ENCODE data around the gene TEDDM1. TPM values are rescaled to one million over a fixed set of nuclear protein-coding genes. Genes with fewer than 3 reads are reported as not detected.
"Not testable (repeated sequence)": the region's sequence is repeated elsewhere in the genome, so short reads cannot be mapped to it uniquely, and the experiment has no call there.

The TEDDM1 gene
- not detected in 2 replicates for total RNA-seq (2014; rRNA removed; shearing (Covaris generic))

DNA sequence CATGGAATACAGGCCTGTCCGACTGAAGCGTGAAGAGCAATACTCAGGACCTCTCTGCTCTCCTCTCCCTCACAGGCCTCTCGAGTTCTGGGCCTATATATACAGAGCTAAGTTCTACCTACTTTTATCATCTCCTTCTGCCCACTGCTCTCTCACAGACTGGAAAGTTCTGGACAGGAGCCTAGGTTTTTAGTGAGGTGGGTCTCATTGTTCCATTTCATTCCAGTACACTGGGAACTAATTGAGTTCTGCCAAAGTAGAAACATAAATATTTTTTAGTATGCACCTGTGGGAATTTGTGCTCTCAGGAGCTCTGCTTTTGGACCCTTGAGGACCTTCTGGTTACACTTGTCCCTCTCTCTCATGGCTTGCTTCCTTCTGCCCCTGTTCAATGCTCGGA is at the start of gene TEDDM1:
Gene TEDDM1, minus strand, starts transcription at position 101 of the 400 bp plus-strand sequence. CDS start 182 bp downstream, outside the sequence.
- in situ Hi-C loops (cut with HindIII; ENCODE audit: low sequenced_read_pairs), result no loop called here
- DNase-seq (ENCODE audit: low spot score), result no peak

DNA sequence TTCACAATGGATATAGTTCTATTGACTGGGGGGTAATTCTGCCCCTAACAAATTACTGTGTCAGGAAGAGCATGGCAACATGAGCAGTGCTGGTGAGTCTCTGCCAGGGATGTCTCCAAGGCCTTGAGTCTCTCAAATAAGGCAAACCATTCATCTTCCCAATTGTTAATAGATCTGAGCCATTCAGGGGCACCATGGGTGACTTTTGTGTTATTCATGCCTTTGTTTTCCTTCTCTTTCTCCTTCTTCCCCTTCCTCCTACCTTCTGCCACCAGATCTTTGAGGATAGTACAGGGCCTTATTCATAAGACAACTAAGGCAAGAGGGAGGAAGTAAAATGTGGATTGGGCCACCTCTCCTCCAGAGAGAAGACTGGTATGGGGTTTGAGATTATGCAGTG is 49.6 kb upstream of the TEDDM1 start, which contains the start of gene RGSL1:
Gene RGSL1, plus strand, starts transcription at position 60 of the 400 bp plus-strand sequence. Its CDS starts 20 bp downstream, at position 80.
- DNase-seq (ENCODE audit: low spot score), result no peak
- in situ Hi-C loops (cut with HindIII; ENCODE audit: low sequenced_read_pairs), result no loop called here

- DNase-seq (ENCODE audit: low spot score), result no peak
- in situ Hi-C loops (cut with HindIII; ENCODE audit: low sequenced_read_pairs), result no loop called here
These were observed 47.2 kb upstream of the TEDDM1 start for GRCh38 chr1:182447660-182448059.

GRCh38 chr1:182447124-182447523 is 46.7 kb upstream of the TEDDM1 start:
- in situ Hi-C loops (cut with HindIII; ENCODE audit: low sequenced_read_pairs); DNase-seq (ENCODE audit: low spot score): not testable (repeated sequence)

- peak; percentile 29 for DNase-seq (ENCODE audit: low spot score)
- in situ Hi-C loops (cut with HindIII; ENCODE audit: low sequenced_read_pairs), result no loop called here
These were observed 45.7 kb upstream of the TEDDM1 start for GRCh38 chr1:182446033-182446669.

GRCh38 chr1:182444497-182444896 is 44.0 kb upstream of the TEDDM1 start:
- DNase-seq (ENCODE audit: low spot score), result no peak
- in situ Hi-C loops (cut with HindIII; ENCODE audit: low sequenced_read_pairs), result no loop called here

DNA sequence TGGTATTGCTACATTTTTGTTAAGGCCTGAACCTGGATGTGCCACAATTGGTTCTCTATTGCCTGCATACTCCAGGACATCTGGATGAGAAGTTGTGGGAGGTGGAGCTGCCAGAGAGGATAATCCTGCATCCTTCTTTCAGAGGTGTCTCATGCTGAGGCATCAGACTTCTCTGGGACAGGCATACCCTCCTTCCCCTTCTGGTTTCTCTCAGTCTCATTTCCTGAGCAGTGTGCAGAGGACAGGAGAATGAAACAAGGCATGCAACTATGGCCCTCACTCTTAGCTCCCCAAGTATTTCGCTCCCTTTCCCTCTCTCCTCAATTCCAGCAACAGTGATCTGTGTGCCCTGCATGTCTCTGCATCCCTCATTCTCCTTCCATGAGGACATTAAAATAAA is 41.9 kb upstream of the TEDDM1 start:
- in situ Hi-C loops (cut with HindIII; ENCODE audit: low sequenced_read_pairs), result no loop called here
- DNase-seq (ENCODE audit: low spot score), result no peak

DNA sequence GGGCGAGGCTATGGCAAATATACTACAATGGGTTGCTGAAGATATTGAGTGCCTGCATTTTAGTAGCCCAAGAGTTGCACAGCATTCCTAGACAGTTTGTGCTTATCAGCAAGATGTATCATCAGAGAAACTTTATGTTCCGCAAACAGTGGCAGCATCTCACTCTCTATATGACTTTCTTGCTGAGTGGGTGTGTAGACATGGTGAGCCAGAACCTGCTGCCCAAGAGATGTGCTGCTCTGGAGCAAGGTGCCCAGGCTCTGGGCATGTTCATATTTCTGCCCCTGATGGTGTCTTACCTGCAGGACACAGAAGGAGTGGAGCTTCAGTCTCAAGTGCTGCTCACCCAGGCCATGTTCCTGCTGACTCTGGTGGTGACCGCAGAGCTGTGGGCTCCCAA is 41.3 kb upstream of the TEDDM1 start:
- DNase-seq (ENCODE audit: low spot score), result no peak
- in situ Hi-C loops (cut with HindIII; ENCODE audit: low sequenced_read_pairs), result no loop called here

GRCh38 chr1:182438326-182438725 is 37.9 kb upstream of the TEDDM1 start:
- DNase-seq (ENCODE audit: low spot score), result no peak
- in situ Hi-C loops (cut with HindIII; ENCODE audit: low sequenced_read_pairs), result no loop called here

DNA sequence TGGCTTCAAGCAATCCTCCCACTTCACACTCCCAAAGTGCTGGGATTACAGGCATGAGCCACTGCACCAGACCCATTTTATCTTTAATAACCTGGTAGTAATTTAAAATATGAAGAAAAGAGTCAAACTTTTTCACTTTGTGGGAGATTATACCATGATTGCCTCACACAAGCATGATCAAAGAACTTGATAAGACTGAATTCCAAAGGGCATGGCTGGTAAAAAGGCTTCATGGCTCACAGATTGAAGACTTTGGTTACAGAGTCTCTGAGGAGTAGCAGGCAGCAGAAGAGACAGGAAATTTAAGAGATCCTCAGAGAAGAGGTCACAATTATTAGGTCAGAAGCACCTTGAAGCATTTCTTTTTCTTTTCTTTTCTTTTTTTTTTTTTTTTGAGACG is 33.1 kb upstream of the TEDDM1 start:
- no peak for DNase-seq (ENCODE audit: low spot score)
- in situ Hi-C loops (cut with HindIII; ENCODE audit: low sequenced_read_pairs), result no loop called here

GRCh38 chr1:182431278-182431677 is 30.8 kb upstream of the TEDDM1 start:
- DNase-seq (ENCODE audit: low spot score), result no peak
- in situ Hi-C loops (cut with HindIII; ENCODE audit: low sequenced_read_pairs), result no loop called here

GRCh38 chr1:182430263-182431068 is 30.0 kb upstream of the TEDDM1 start:
- no peak for DNase-seq (ENCODE audit: low spot score)
- in situ Hi-C loops (cut with HindIII; ENCODE audit: low sequenced_read_pairs), result no loop called here

- DNase-seq (ENCODE audit: low spot score), result no peak
- in situ Hi-C loops (cut with HindIII; ENCODE audit: low sequenced_read_pairs), result no loop called here
These were observed 27.6 kb upstream of the TEDDM1 start for GRCh38 chr1:182428043-182428442.

DNA sequence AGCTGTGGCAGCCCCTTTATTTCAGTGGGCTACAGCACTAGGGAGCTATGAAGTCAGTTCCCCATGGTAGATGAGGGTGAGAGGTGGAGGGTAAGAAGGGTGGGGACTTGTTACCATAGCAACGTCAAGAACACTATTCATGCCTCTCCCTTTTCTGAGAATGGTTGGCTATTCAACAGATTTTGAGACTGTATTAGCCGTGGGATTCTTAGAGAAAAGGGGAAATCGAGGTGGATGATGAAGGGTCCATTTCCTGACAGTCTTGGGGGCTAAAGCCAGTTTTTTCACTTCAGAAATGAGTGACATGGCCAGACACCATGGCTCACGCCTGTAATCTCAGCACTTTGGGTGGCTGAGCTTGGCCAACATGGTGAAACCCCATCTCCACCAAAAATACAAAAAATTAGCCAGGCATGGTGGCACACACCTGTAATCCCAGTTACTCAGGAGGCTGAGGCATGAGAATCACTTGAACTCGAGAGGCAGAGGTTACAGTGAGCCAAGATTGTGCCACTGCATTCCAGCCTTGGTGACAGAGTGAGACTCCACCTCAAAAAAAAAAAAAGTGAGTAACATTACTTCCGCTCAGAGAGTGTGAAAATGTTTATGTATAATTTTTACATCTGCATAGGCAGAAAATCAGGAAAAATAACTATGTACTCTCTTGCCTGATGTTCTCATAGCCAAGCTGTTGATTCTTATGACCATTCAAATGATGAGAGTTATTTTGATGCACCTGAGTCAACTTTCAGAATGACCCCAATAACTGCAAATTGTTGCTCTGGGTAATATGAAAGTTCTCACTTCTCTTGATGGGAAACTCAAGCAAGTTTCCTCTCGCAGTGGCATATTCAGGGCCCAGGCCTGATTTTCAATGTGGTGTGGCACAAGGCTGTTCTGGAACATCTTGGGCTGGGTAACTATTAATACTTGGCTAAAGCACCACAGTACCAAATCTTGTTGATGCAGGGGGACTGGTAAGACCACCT is 26.3 kb upstream of the TEDDM1 start:
- in situ Hi-C loops (cut with HindIII; ENCODE audit: low sequenced_read_pairs), result no loop called here
- DNase-seq (ENCODE audit: low spot score), result no peak

GRCh38 chr1:182415789-182416188 is 15.3 kb upstream of the TEDDM1 start:
- DNase-seq (ENCODE audit: low spot score), result no peak
- in situ Hi-C loops (cut with HindIII; ENCODE audit: low sequenced_read_pairs), result no loop called here

GRCh38 chr1:182413969-182414368 is 13.5 kb upstream of the TEDDM1 start:
- no peak for DNase-seq (ENCODE audit: low spot score)
- in situ Hi-C loops (cut with HindIII; ENCODE audit: low sequenced_read_pairs), result no loop called here

GRCh38 chr1:182413486-182413885 is 13.0 kb upstream of the TEDDM1 start:
- in situ Hi-C loops (cut with HindIII; ENCODE audit: low sequenced_read_pairs), result no loop called here

DNA sequence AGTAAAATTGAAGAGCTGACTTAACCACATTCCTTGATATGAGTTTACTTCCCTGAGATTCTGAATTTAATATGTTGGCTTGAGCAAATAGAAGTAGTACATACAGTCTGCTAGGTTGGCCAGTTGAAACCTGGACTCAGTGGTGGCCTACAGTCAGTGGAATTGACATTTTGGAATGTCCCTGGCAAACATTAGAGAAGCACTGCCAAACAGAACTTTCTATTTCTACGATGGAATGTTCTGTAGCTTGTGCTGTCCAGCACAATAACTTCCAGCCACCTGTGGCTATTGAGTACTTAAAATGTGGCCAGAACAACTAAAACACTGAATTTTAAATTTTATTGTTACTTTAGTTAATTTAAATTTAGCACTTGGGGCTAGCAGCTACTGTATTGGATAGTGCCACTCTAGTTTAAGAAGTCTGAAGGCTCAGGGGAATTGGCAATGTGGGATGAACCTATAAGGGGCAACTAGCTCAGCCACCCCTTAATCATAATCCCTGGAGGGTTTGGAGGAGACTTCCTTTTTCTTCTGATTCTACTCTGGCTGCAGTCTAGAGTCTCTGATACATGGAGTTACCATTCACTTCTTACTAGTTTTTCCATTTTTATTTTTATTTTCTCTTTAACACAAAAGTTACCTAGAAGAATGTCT is 10.3 kb upstream of the TEDDM1 start:
- no peak for DNase-seq (ENCODE audit: low spot score)
- in situ Hi-C loops (cut with HindIII; ENCODE audit: low sequenced_read_pairs), result no loop called here

More at GRCh38 chr1:182413486-182413885, 13.0 kb upstream of the TEDDM1 start:
- DNase-seq (ENCODE audit: low spot score), result no peak

DNA sequence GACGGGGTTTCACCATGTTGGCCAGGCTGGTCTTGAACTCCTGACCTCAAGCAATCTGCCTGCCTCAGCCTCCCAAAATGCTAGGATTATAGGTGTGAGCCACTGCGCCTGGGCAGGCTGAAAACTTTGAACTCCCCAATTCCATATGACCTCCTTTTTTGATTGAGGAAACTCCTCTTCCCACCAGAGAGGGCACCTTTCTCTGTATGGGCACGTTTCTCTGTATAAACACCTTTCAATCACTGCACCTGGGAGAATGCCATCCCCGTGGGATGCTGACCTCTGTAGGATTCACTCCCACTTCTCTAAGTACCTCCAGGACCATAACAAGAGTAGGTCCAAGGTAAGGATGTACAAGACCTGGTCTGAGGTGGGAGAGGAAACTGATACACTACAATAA is 9.7 kb upstream of the TEDDM1 start:
- DNase-seq (ENCODE audit: low spot score), result no peak
- in situ Hi-C loops (cut with HindIII; ENCODE audit: low sequenced_read_pairs), result no loop called here
